Measurements from ENCODE around the gene HAO2. TPM values are rescaled to one million over a fixed set of nuclear protein-coding genes. Genes with fewer than 3 reads are reported as not detected.

Gene HAO2
- total RNA-seq, 1 donor from 2014 or later: 0.27 TPM

- no peaks in the 10 kb centered on the region for H3K36me3 Mint-ChIP-seq
- no peak overlapping the region for H3K4me3 Mint-ChIP-seq
- H3K9me3 Mint-ChIP-seq: no peaks in the 10 kb centered on the region
- no peak for DNase-seq (ENCODE audit: extremely low spot score, unreplicated experiment)
- TF ChIP-seq CTCF (conservative IDR thresholded peaks at IDR 0.05): no peak
- no peak overlapping the region for H3K27ac Mint-ChIP-seq
- peaks cover 6% of the 10 kb centered on the region for H3K4me1 Mint-ChIP-seq (ENCODE audit: unreplicated experiment)
- H3K27me3 Mint-ChIP-seq: peaks cover 6% of the 10 kb centered on the region
Measured at GRCh38 chr1:119419109-119419508, 50.5 kb downstream of the HAO2 start.

GRCh38 chr1:119420638-119421037, 52.1 kb downstream of the HAO2 start:
- H3K27ac Mint-ChIP-seq: no peak overlapping the region
- no peak for TF ChIP-seq CTCF (conservative IDR thresholded peaks at IDR 0.05)
- H3K27me3 Mint-ChIP-seq: peaks cover 6% of the 10 kb centered on the region
- no peak for DNase-seq (ENCODE audit: extremely low spot score, unreplicated experiment)
- no peaks in the 10 kb centered on the region for H3K36me3 Mint-ChIP-seq
- H3K4me3 Mint-ChIP-seq: no peak overlapping the region
- no peaks in the 10 kb centered on the region for H3K9me3 Mint-ChIP-seq
- peaks cover 6% of the 10 kb centered on the region for H3K4me1 Mint-ChIP-seq (ENCODE audit: unreplicated experiment)

- Mint-ChIP-seq H3K4me1 (ENCODE audit: unreplicated experiment) (peaks cover 6% of the 10 kb centered on the region), H3K4me3 (no peak overlapping the region), H3K36me3 (no peaks in the 10 kb centered on the region), H3K27ac (no peak overlapping the region), H3K9me3 (no peaks in the 10 kb centered on the region), H3K27me3 (peaks cover 4% of the 10 kb centered on the region)
- no peak for DNase-seq (ENCODE audit: extremely low spot score, unreplicated experiment)
- TF ChIP-seq CTCF (conservative IDR thresholded peaks at IDR 0.05): no peak
Measured at GRCh38 chr1:119422631-119423030, 54.0 kb downstream of the HAO2 start.

GRCh38 chr1:119428991-119429390, 60.4 kb downstream of the HAO2 start:
- DNase-seq (ENCODE audit: extremely low spot score, unreplicated experiment): no peak
- Mint-ChIP-seq H3K36me3 (no peaks in the 10 kb centered on the region), H3K4me3 (no peak overlapping the region), H3K4me1 (ENCODE audit: unreplicated experiment) (no peaks in the 10 kb centered on the region), H3K27ac (no peak overlapping the region), H3K9me3 (no peaks in the 10 kb centered on the region), H3K27me3 (peaks cover 14% of the 10 kb centered on the region)
- TF ChIP-seq CTCF (conservative IDR thresholded peaks at IDR 0.05): no peak

GRCh38 chr1:119429687-119430086, 61.1 kb downstream of the HAO2 start:
- no peak for TF ChIP-seq CTCF (conservative IDR thresholded peaks at IDR 0.05)
- no peaks in the 10 kb centered on the region for H3K9me3 Mint-ChIP-seq
- no peaks in the 10 kb centered on the region for H3K36me3 Mint-ChIP-seq
- DNase-seq (ENCODE audit: extremely low spot score, unreplicated experiment): no peak
- H3K4me3 Mint-ChIP-seq: no peak overlapping the region
- peaks cover 14% of the 10 kb centered on the region for H3K27me3 Mint-ChIP-seq
- no peak overlapping the region for H3K27ac Mint-ChIP-seq
- H3K4me1 Mint-ChIP-seq (ENCODE audit: unreplicated experiment): no peaks in the 10 kb centered on the region

GRCh38 chr1:119430486-119430885, 61.9 kb downstream of the HAO2 start:
- H3K9me3 Mint-ChIP-seq: no peaks in the 10 kb centered on the region
- peaks cover 14% of the 10 kb centered on the region for H3K27me3 Mint-ChIP-seq
- no peaks in the 10 kb centered on the region for H3K36me3 Mint-ChIP-seq
- no peak overlapping the region for H3K27ac Mint-ChIP-seq
- H3K4me3 Mint-ChIP-seq: no peak overlapping the region
- no peak for DNase-seq (ENCODE audit: extremely low spot score, unreplicated experiment)
- no peak for TF ChIP-seq CTCF (conservative IDR thresholded peaks at IDR 0.05)
- no peaks in the 10 kb centered on the region for H3K4me1 Mint-ChIP-seq (ENCODE audit: unreplicated experiment)
